Spleen (tissue), 11 donors: Measurements from ENCODE around the gene B4GALT3. TPM values are rescaled to one million over a fixed set of nuclear protein-coding genes. Genes with fewer than 3 reads are reported as not detected.

ENCODE experiments used
- DNase-seq: peaks from one replicate; pipeline ENCODE4 v3.0.0-alpha.2; 2020
- H3K27ac ChIP-seq, 8 donors: fragments of 200-600 bp; sonication (generic) in 7 of 8; 1 replicate in 4 of 8; 2 replicates in 4 of 8; pipeline versions ENCODE4 v1.5.0 to v1.8.0; 2016 to 2021; ENCODE audit warnings: inconsistent platforms in 4 of 8, mild to moderate bottlenecking in 4 of 8, moderate library complexity in 1 of 8
- H3K27me3 ChIP-seq, 7 donors: fragments of 200-600 bp; sonication (generic) in 6 of 7; replicated peaks in 1 of 7; 1 replicate in 4 of 7; 2 replicates in 3 of 7; pipeline versions ENCODE4 v1.5.0 to v1.8.0; 2016 to 2021; ENCODE audit warnings: inconsistent platforms in 3 of 7, mild to moderate bottlenecking in 1 of 7
- H3K36me3 ChIP-seq, 6 donors: fragments of 200-600 bp; sonication (generic) in 5 of 6; 1 replicate in 4 of 6; 2 replicates in 2 of 6; pipeline versions ENCODE4 v1.5.0 to v1.8.0; 2016 to 2021; ENCODE audit warnings: inconsistent platforms in 2 of 6
- H3K4me1 ChIP-seq, 6 donors: fragments of 200-600 bp; sonication (generic) in 5 of 6; 1 replicate in 3 of 6; 2 replicates in 3 of 6; pipeline versions ENCODE4 v1.5.0 to v1.8.0; 2016 to 2021; ENCODE audit warnings: inconsistent platforms in 3 of 6
- H3K4me3 ChIP-seq, 8 donors: fragments of 200-600 bp; sonication (generic) in 7 of 8; 1 replicate in 4 of 8; 2 replicates in 4 of 8; pipeline versions ENCODE4 v1.5.0 to v1.8.0; 2016 to 2021; ENCODE audit warnings: inconsistent platforms in 4 of 8, mild to moderate bottlenecking in 4 of 8, moderate library complexity in 2 of 8
- H3K9me3 ChIP-seq, 8 donors: fragments of 200-600 bp; sonication (generic) in 7 of 8; 1 replicate in 4 of 8; 2 replicates in 4 of 8; pipeline versions ENCODE4 v1.5.0 to v1.8.0; 2016 to 2021; ENCODE audit warnings: inconsistent platforms in 4 of 8
- POLR2A ChIP-seq, 3 donors: fragments of 450-650 bp; IDR thresholded peaks; one replicate each; pipeline ENCODE4 v1.5.1; 2017; ENCODE audit warnings: antibody characterized with exemption in 3 of 3, mild to moderate bottlenecking in 1 of 3
- POLR2AphosphoS5 ChIP-seq, 3 donors: sonication (generic); formaldehyde crosslinking; IDR thresholded peaks; one replicate each; pipeline ENCODE4 v1.5.1; 2017; ENCODE audit warnings: antibody characterized with exemption in 3 of 3
- WGBS, 5 donors: extraction: QIAGEN DNeasy Blood & Tissue Kit in 3 of 5; methylation state at CpG; one replicate each; pipeline versions ENCODE4 v1.1.5 to v1.1.7; 2013 to 2018; 5-methylcytosine and 5-hydroxymethylcytosine counted together
- intact Hi-C: fragments of 100-400 bp; cut with DNase I; formaldehyde crosslinking; loops from one replicate; pipeline ENCODE4 v1.15.0; 2023; ENCODE audit warnings: low total_unique reads
- polyA plus RNA-seq, 3 donors: library from polyadenylated mRNA; stranded (reverse); fragments of 200-250 nt; gene quantifications; one replicate each; pipeline ENCODE4 v1.2.1, GENCODE V29; 2013
- total RNA-seq, 7 donors: library from RNA; depleted of rRNA in 3 of 7; stranded (reverse); fragments of >200 nt in 3 of 7; fragmentation: NEBNext Ultra II Directional in 4 of 7; extraction: Animal tissue kit (Norgen Biotek cat#: 25700) in 4 of 7; gene quantifications; one replicate each; pipeline versions ENCODE4 v1.1.0 to v1.2.1, GENCODE V29; 2016 to 2021
- TF ChIP-seq, protein P1 (sequence below), 11 experiments: fragments of 200-600 bp in 7 of 11; fragments of 450-650 bp in 4 of 11; sonication (generic) in 4 of 11; IDR thresholded peaks in 8 of 11; conservative IDR thresholded peaks in 3 of 11; 1 replicate in 7 of 11; 2 replicates in 4 of 11; pipeline versions ENCODE4 v1.4.0 to v1.8.0; 2016 to 2021; ENCODE audit warnings: antibody characterized with exemption in 11 of 11, inconsistent platforms in 4 of 11, mild to moderate bottlenecking in 1 of 11
- donor health status: healthy with polysubstance abuse.
- donor health status: DM: no; HTN: no; CAD: no; lungs with moderate emphysema.
- donor health status: DM: no; HTN: no; CAD: no.
- donor health status: Bipolar disorder and iron deficiency.
- donor health status: healthy.
- donor health status: DM: no; HTN: no; CAD: no.
- donor health status: DM: yes; HTN: yes; CAD: no.

Gene B4GALT3
- total and polyA plus RNA-seq, 10 donors: 21.0 to 52.8 (median 34.1) TPM

DNA sequence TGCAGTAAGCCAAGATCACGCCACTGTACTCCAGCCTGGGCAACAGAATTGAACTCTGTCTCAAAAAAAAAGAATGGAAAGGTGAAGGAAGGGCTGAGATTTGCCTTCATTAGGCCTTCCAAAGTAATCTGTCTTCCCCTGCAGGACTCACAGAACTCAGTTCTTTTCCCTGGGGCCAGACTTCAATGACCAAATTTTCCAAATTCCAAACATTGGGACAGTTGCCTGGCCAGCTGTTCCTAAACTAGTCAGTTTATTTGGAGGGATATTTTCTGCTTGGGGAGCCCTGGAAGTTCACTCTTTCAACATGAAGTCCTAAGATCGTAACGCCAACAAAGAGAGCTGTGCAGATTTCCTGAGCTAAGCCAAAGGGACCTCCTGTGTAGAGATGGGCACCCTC is 39.4 kb downstream of the B4GALT3 start:
- Histone ChIP-seq H3K4me1 (peaks cover 8 to 72% (median 23%) of the 10 kb centered on the region in 6 donors), H3K36me3 (peaks cover 0 to 7% (median 0%) of the 10 kb centered on the region in 6 donors), H3K4me3 (no peak overlapping the region), H3K27ac (peak overlapping the region in 5 of 8 donors; percentile 10 to 61 (median 34)), H3K9me3 (no peaks in the 10 kb centered on the region), H3K27me3 (no peaks in the 10 kb centered on the region)
- TF ChIP-seq, protein P1, sequence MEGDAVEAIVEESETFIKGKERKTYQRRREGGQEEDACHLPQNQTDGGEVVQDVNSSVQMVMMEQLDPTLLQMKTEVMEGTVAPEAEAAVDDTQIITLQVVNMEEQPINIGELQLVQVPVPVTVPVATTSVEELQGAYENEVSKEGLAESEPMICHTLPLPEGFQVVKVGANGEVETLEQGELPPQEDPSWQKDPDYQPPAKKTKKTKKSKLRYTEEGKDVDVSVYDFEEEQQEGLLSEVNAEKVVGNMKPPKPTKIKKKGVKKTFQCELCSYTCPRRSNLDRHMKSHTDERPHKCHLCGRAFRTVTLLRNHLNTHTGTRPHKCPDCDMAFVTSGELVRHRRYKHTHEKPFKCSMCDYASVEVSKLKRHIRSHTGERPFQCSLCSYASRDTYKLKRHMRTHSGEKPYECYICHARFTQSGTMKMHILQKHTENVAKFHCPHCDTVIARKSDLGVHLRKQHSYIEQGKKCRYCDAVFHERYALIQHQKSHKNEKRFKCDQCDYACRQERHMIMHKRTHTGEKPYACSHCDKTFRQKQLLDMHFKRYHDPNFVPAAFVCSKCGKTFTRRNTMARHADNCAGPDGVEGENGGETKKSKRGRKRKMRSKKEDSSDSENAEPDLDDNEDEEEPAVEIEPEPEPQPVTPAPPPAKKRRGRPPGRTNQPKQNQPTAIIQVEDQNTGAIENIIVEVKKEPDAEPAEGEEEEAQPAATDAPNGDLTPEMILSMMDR (IDR thresholded peaks at IDR 0.05 in 8 of 11, conservative IDR thresholded peaks at IDR 0.05 in 3 of 11): no peak
- TF ChIP-seq POLR2AphosphoS5 (IDR thresholded peaks at IDR 0.05) (no peak), POLR2A (IDR thresholded peaks at IDR 0.05) (no peak)
- 73 to 87% (median 78%) methylated on average over 3 of the region's 3 CpGs for WGBS, 5 donors
- no peak for DNase-seq
- intact Hi-C loops: no loop called here

DNA sequence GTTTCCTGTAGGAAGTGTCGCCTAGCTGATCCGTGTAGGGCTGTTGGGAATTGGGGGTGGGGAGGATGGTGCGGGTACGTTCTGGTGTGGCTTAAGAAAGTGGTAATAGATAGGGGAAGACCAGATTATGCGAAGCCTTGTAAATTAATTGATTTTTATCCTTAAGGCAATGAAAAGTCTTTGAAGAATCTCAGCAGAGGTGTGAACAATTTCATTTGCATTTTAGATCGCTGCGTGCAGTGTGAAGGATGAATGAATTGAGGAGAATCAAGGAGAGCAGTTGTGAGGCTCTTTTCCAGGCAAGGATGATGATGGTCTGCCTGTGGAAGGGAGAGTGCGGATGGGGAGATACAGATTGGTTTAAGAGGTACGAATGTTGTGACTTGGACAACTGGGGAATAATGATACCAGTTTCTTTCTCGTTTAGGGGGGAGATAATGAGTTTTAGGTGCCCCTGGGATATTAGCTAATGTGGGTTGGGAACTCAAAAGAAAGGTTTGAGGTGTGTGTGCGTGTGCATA is 44.0 kb downstream of the B4GALT3 start:
- peaks cover 38 to 92% (median 52%) of the 10 kb centered on the region in 6 donors for H3K4me1 ChIP-seq
- no peak for TF ChIP-seq POLR2A (IDR thresholded peaks at IDR 0.05)
- TF ChIP-seq, protein P1 (IDR thresholded peaks at IDR 0.05 in 8 of 11, conservative IDR thresholded peaks at IDR 0.05 in 3 of 11): no peak
- TF ChIP-seq POLR2AphosphoS5 (IDR thresholded peaks at IDR 0.05): no peak
- no peaks in the 10 kb centered on the region for H3K9me3 ChIP-seq
- peak overlapping the region; percentile 95 to 99 (median 97) for H3K27ac ChIP-seq
- H3K27me3 ChIP-seq: no peaks in the 10 kb centered on the region
- intact Hi-C loops: no loop called here
- peak overlapping the region; percentile 55 to 85 (median 66) for H3K4me3 ChIP-seq
- WGBS, 5 donors: 5 to 9% (median 8%) methylated on average over 11 of the region's 11 CpGs
- no peak for DNase-seq
- H3K36me3 ChIP-seq: peaks cover 0 to 27% (median 12%) of the 10 kb centered on the region in 6 donors

DNA sequence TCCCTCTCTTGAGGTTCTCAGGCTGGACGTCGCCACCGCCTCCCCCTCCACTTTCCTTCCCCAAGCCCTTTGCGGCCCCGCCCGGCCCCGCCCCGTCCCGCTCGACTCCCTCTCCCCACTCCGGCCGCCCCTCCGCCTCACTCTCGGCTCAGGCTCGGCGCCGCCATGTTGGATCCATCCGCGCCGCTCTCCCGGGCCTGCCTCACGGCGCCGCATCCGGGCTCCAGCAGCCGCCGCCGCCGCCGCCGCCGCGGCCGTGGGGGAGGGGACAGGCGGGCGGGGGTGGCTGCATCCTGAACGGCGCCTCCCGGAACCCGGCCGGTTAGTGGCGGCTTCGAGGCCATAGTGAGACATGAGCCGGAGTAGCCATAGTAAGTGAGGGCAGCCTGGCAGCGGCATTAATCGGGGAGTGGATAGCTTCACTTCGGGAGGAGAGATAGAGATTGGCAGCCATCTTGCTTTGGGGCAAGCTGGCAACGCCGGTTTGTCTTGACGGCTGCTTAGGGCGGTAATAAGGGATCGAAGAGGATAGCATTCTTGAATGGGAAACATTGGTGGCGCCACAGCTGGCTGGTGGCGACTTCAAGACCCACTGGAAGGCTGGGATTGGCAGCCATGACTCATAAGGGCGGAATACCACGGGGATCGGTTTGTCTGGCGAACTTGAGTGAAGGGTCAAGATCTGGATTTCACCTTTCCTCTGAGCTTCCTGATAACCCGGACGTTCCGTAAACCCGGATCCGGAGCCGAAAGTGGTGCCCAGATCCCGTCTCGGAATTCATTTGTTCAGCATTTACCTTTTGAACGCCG is 44.7 kb downstream of the B4GALT3 start, which contains the start of gene DEDD:
DEDD (minus strand) TSS at position 258 of the 810 bp plus-strand sequence. CDS start 8,205 bp downstream, outside the sequence.
- intact Hi-C loops: no loop called here

More for the DNA sequence above, 44.7 kb downstream of the B4GALT3 start, which contains the start of gene DEDD:
- peak within 1 kb of the TSS; percentile 55 to 85 (median 66) for H3K4me3 ChIP-seq
- H3K27ac ChIP-seq: peak within 1 kb of the TSS; percentile 95 to 99 (median 97)
- no peaks in the 10 kb centered on the region for H3K27me3 ChIP-seq
- DNase-seq: peak; percentile 97
- 0 to 1% (median 1%) methylated on average over 30 to 68 of the region's 68 CpGs for WGBS, 5 donors
- peaks cover 2 to 34% (median 17%) of the 10 kb centered on the region in 6 donors for H3K36me3 ChIP-seq
- H3K4me1 ChIP-seq: peaks cover 40 to 92% (median 56%) of the 10 kb centered on the region in 6 donors
- no peaks in the 10 kb centered on the region for H3K9me3 ChIP-seq
- TF ChIP-seq POLR2A (IDR thresholded peaks at IDR 0.05): no peak
- TF ChIP-seq POLR2AphosphoS5 (IDR thresholded peaks at IDR 0.05): peak; percentile 74 to 80 (median 80)
- TF ChIP-seq, protein P1 (IDR thresholded peaks at IDR 0.05 in 8 of 11, conservative IDR thresholded peaks at IDR 0.05 in 3 of 11): peak in 1 of 11 experiments; percentile 21
